ENCODE results near the gene DTYMK. TPM values are rescaled to one million over a fixed set of nuclear protein-coding genes. Genes with fewer than 3 reads are reported as not detected.

DTYMK gene
- total and polyA plus RNA-seq, 2 of the 8 experiments (the other 6 are each of a cell fraction or from before 2014, with no cell fraction given), result 58.3 to 69.9 TPM

DNA sequence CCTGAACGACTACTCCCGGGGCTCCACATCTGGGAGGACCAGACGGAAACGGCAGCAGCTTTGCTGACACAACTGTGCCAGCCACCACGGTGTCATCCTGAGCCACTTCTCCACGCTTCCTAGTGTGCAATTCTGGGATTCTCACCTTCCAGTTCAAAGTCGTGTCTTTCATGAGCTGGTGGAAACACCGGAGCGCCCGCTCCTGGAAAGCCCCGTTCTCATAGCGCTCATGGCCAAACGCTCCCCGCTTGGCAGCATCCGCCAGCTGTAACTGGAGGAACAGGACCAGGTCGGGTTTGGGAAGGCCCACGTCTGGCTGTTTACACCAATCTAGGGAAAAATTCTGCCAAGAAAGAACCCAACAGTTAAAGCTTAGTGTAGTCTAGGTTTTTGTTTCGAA lies 8.3 kb downstream of the DTYMK start:
- POLR2A ChIA-PET (ENCODE audit: partially characterized antibody), result interaction anchor here (0.6 to 20.2 kb wide), 6 partner anchors 8 to 36 kb away, joined by 3 to 265 read pairs (median 12); partner anchors contain the start of genes DTYMK and ING5
- H3K36me3 ChIP-seq (ENCODE audit: control insufficient read depth in 2 of 4, insufficient read depth in 4 of 4, low read length in 3 of 4), result peaks cover 16 to 49% (median 28%) of the 10 kb centered on the region in 4 experiments; a peak in 7 of 8 replicates
- WGBS, 2 experiments (ENCODE audit: extremely low coverage in 1 of 2, insufficient coverage in 1 of 2, insufficient read length in 1 of 2, insufficient replicate concordance in 2 of 2, low coverage in 1 of 2, low lambda C conversion rate in 2 of 2, missing lambda C conversion rate in 1 of 2), result 94% methylated on average over 18 of the region's 18 CpGs; no CpG with 5 or more reads in 1 of the 2 experiments
- TF ChIP-seq RFX5 (IDR thresholded peaks at IDR 0.05; ENCODE audit: borderline replicate concordance, low read depth, low read length) (no peak), EP300 (IDR thresholded peaks at IDR 0.05; ENCODE audit: borderline replicate concordance in 1 of 2, low read depth in 2 of 2, low read length in 2 of 2) (no peak), TBP (IDR thresholded peaks at IDR 0.05; ENCODE audit: low read depth, low read length) (no peak), NRF1 (IDR thresholded peaks at IDR 0.05; ENCODE audit: low read depth, low read length) (no peak), SP4 (IDR thresholded peaks at IDR 0.05; ENCODE audit: low read length) (no peak), SIN3A (conservative IDR thresholded peaks at IDR 0.05 in 1 of 2, IDR thresholded peaks at IDR 0.05 in 1 of 2; ENCODE audit: low read depth in 1 of 2, low read length in 2 of 2) (no peak), POLR2AphosphoS5 (IDR thresholded peaks at IDR 0.05; ENCODE audit: low read depth, low read length) (no peak), SAP30 (IDR thresholded peaks at IDR 0.05; ENCODE audit: insufficient read depth, insufficient replicate concordance, low read length) (no peak)
- TF ChIP-seq, protein P1, sequence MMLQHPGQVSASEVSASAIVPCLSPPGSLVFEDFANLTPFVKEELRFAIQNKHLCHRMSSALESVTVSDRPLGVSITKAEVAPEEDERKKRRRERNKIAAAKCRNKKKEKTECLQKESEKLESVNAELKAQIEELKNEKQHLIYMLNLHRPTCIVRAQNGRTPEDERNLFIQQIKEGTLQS (IDR thresholded peaks at IDR 0.05; ENCODE audit: insufficient read depth, low read depth, low read length), result no peak
- TF ChIP-seq, protein P2, sequence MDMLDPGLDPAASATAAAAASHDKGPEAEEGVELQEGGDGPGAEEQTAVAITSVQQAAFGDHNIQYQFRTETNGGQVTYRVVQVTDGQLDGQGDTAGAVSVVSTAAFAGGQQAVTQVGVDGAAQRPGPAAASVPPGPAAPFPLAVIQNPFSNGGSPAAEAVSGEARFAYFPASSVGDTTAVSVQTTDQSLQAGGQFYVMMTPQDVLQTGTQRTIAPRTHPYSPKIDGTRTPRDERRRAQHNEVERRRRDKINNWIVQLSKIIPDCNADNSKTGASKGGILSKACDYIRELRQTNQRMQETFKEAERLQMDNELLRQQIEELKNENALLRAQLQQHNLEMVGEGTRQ (IDR thresholded peaks at IDR 0.05; ENCODE audit: low read length), result no peak
- TF ChIP-seq, protein P3, sequence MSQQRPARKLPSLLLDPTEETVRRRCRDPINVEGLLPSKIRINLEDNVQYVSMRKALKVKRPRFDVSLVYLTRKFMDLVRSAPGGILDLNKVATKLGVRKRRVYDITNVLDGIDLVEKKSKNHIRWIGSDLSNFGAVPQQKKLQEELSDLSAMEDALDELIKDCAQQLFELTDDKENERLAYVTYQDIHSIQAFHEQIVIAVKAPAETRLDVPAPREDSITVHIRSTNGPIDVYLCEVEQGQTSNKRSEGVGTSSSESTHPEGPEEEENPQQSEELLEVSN (IDR thresholded peaks at IDR 0.05), result no peak

More for the DNA sequence above, 8.3 kb downstream of the DTYMK start:
- no peak overlapping the region for H3K4me3 ChIP-seq (ENCODE audit: extremely low read depth in 1 of 4, insufficient read depth in 2 of 4, low read depth in 3 of 4, low read length in 4 of 4)
- H3K4ac ChIP-seq (replicated peaks; ENCODE audit: insufficient read length, low read depth, low read length), result no peak overlapping the region
- H3K23me2 ChIP-seq (ENCODE audit: low read depth, low read length), result no peaks in the 10 kb centered on the region
- H3K14ac ChIP-seq (ENCODE audit: insufficient read length), result no peak overlapping the region
- H2AK5ac ChIP-seq (ENCODE audit: low read depth, low read length), result no peak overlapping the region
- H2BK20ac ChIP-seq (ENCODE audit: low read length), result no peak overlapping the region
- no peak overlapping the region for H4K5ac ChIP-seq (ENCODE audit: insufficient read length, low read depth, low read length)
- peaks cover 3% of the 10 kb centered on the region; the same call in 1 of the 2 replicates for H3K79me1 ChIP-seq (ENCODE audit: low read depth, low read length)
- H3K56ac ChIP-seq (replicated peaks; ENCODE audit: insufficient read length, low read depth, low read length), result no peak overlapping the region
- no peak overlapping the region for H3K18ac ChIP-seq (ENCODE audit: extremely low read depth, low read length)
- no peak overlapping the region for H4K91ac ChIP-seq (replicated peaks; ENCODE audit: insufficient read length, low read length)
- H2BK5ac ChIP-seq (ENCODE audit: low read depth, low read length), result no peak overlapping the region
- H2BK15ac ChIP-seq (ENCODE audit: low read length), result no peak overlapping the region
- H3K79me2 ChIP-seq (ENCODE audit: control insufficient read depth in 1 of 2, insufficient read depth in 2 of 2, low read length in 2 of 2), result peaks cover 0 to 4% of the 10 kb centered on the region in 2 experiments; a peak in 1 of 4 replicates
- peaks cover 7 to 21% of the 10 kb centered on the region in 2 experiments for H4K20me1 ChIP-seq (replicated peaks in 1 of 2; ENCODE audit: control insufficient read depth in 1 of 2, insufficient read depth in 2 of 2, low read length in 2 of 2)
- H3K4me1 ChIP-seq (replicated peaks in 1 of 4; ENCODE audit: control insufficient read depth in 3 of 4, insufficient read depth in 4 of 4, low read length in 3 of 4), result no peaks in the 10 kb centered on the region
- no peak overlapping the region for H4K8ac ChIP-seq (ENCODE audit: extremely low read depth, insufficient read depth, low read length)
- H3K4me2 ChIP-seq (ENCODE audit: insufficient read depth in 1 of 2, low read depth in 2 of 2, low read length in 2 of 2), result no peak overlapping the region
- H2BK120ac ChIP-seq (replicated peaks; ENCODE audit: low read depth, low read length), result no peak overlapping the region
- no peak for FAIRE-seq
- no peak overlapping the region for H2AFZ ChIP-seq (ENCODE audit: low read length)
- DNase-seq (ENCODE audit: low read depth in 1 of 2, low spot score in 2 of 2), result no peak
- H3K27me3 ChIP-seq (replicated peaks in 1 of 4; ENCODE audit: control insufficient read depth in 3 of 4, extremely low read depth in 1 of 4, insufficient read depth in 3 of 4, low read length in 3 of 4), result no peaks in the 10 kb centered on the region
- no peak overlapping the region for H3K9ac ChIP-seq (replicated peaks in 1 of 4; ENCODE audit: extremely low read depth in 1 of 4, low read depth in 3 of 4, low read length in 3 of 4)
- H3K9me3 ChIP-seq (ENCODE audit: insufficient read depth in 2 of 2, low read depth in 1 of 2, low read length in 1 of 2), result no peaks in the 10 kb centered on the region
- no peak overlapping the region for H3K27ac ChIP-seq (ENCODE audit: low read depth, low read length)
- H2BK12ac ChIP-seq (ENCODE audit: low read depth, low read length), result no peak overlapping the region
- no peak overlapping the region for H3K23ac ChIP-seq (ENCODE audit: insufficient read length)
- CTCF ChIA-PET (ENCODE audit: partially characterized antibody), result interaction anchor here (1.1 to 2.9 kb wide), 2 partner anchors 13 to 200 kb away, joined by 5 to 11 read pairs; no protein-coding TSS in a partner anchor
